Liver (tissue), 9 donors: Measurements from ENCODE around the gene TRPT1. TPM values are rescaled to one million over a fixed set of nuclear protein-coding genes. Genes with fewer than 3 reads are reported as not detected.

Source experiments
- DNase-seq: peaks from one replicate; pipeline ENCODE4 v3.0.0-alpha.2; 2017; ENCODE audit warnings: low spot score
- H3K27ac ChIP-seq, 2 donors: one replicate each; pipeline ENCODE4 v1.7.0; 2013; ENCODE audit warnings: inconsistent platforms in 2 of 2, low read length in 2 of 2, control low read depth in 1 of 2, low read depth in 1 of 2, mild to moderate bottlenecking in 1 of 2
- H3K27me3 ChIP-seq, 4 donors: one replicate each; pipeline versions ENCODE4 v1.6.1 to v1.7.0; 2013; ENCODE audit warnings: low read length in 3 of 4, inconsistent platforms in 1 of 4, mild to moderate bottlenecking in 1 of 4, moderate library complexity in 1 of 4; ENCODE audit not compliant: control insufficient read depth in 4 of 4, insufficient read depth in 4 of 4
- H3K36me3 ChIP-seq, 4 donors: one replicate each; pipeline versions ENCODE4 v1.6.1 to v1.7.0; 2013; ENCODE audit warnings: low read length in 3 of 4, mild to moderate bottlenecking in 3 of 4, low read depth in 1 of 4, moderate library complexity in 1 of 4; ENCODE audit not compliant: control insufficient read depth in 4 of 4, insufficient read depth in 3 of 4
- H3K4me1 ChIP-seq, 4 donors: one replicate each; pipeline versions ENCODE4 v1.6.1 to v1.7.0; 2013; ENCODE audit warnings: low read length in 3 of 4, mild to moderate bottlenecking in 3 of 4, moderate library complexity in 1 of 4; ENCODE audit not compliant: control insufficient read depth in 4 of 4, insufficient read depth in 4 of 4
- H3K4me3 ChIP-seq, 3 donors: one replicate each; pipeline versions ENCODE4 v1.6.1 to v1.7.0; 2013; ENCODE audit warnings: low read length in 3 of 3, control low read depth in 1 of 3, low read depth in 1 of 3, mild to moderate bottlenecking in 1 of 3
- H3K9ac ChIP-seq, 2 donors: one replicate each; pipeline ENCODE4 v1.7.0; 2013; ENCODE audit warnings: low read length in 2 of 2, mild to moderate bottlenecking in 2 of 2, moderate library complexity in 2 of 2, control low read depth in 1 of 2, low read depth in 1 of 2
- H3K9me3 ChIP-seq, 4 donors: one replicate each; pipeline versions ENCODE4 v1.6.1 to v1.7.0; 2013; ENCODE audit warnings: low read length in 3 of 4; ENCODE audit not compliant: control insufficient read depth in 4 of 4
- ATF3 ChIP-seq: IDR thresholded peaks from 2 replicates; pipeline ENCODE4 v1.6.1; 2016; ENCODE audit warnings: antibody characterized with exemption
- CTCF ChIP-seq: fragments of 150-350 bp; IDR thresholded peaks from 2 replicates; pipeline ENCODE4 v1.5.1; 2017; ENCODE audit warnings: improper control_type of control experiment, low read depth, low read length; ENCODE audit not compliant: missing input control
- EGR1 ChIP-seq, 2 donors: IDR thresholded peaks; 2 replicates each; pipeline ENCODE4 v1.6.1; 2016 to 2018; ENCODE audit warnings: antibody characterized with exemption in 2 of 2, low read depth in 2 of 2
- FOXA1 ChIP-seq: IDR thresholded peaks from 2 replicates; pipeline ENCODE4 v1.6.1; 2016; ENCODE audit warnings: antibody characterized with exemption
- FOXA2 ChIP-seq: IDR thresholded peaks from 2 replicates; pipeline ENCODE4 v1.6.1; 2016; ENCODE audit warnings: antibody characterized with exemption
- GABPA ChIP-seq, 2 donors: IDR thresholded peaks in 1 of 2; conservative IDR thresholded peaks in 1 of 2; 2 replicates each; pipeline ENCODE4 v1.6.1; 2016; ENCODE audit warnings: antibody characterized with exemption in 2 of 2, mild to moderate bottlenecking in 1 of 2, moderate library complexity in 1 of 2
- HNF4A ChIP-seq, 2 donors: conservative IDR thresholded peaks; 2 replicates each; pipeline ENCODE4 v1.6.1; 2016; ENCODE audit warnings: antibody characterized with exemption in 2 of 2, mild to moderate bottlenecking in 2 of 2
- HNF4G ChIP-seq: IDR thresholded peaks from 2 replicates; pipeline ENCODE4 v1.6.1; 2016; ENCODE audit warnings: antibody characterized with exemption
- JUND ChIP-seq, 2 donors: IDR thresholded peaks; 2 replicates each; pipeline ENCODE4 v1.6.1; 2016; ENCODE audit warnings: antibody characterized with exemption in 2 of 2
- MAX ChIP-seq: IDR thresholded peaks from 2 replicates; pipeline ENCODE4 v1.6.1; 2016; ENCODE audit warnings: antibody characterized with exemption
- NR2F2 ChIP-seq: IDR thresholded peaks from 2 replicates; pipeline ENCODE4 v1.6.1; 2016; ENCODE audit warnings: antibody characterized with exemption
- RAD21 ChIP-seq, 2 donors: IDR thresholded peaks; 2 replicates each; pipeline ENCODE4 v1.6.1; 2016; ENCODE audit warnings: antibody characterized with exemption in 2 of 2, mild to moderate bottlenecking in 2 of 2
- REST ChIP-seq: IDR thresholded peaks from 2 replicates; pipeline ENCODE4 v1.6.1; 2016; ENCODE audit warnings: antibody characterized with exemption, mild to moderate bottlenecking
- RXRA ChIP-seq, 2 donors: IDR thresholded peaks; 2 replicates each; pipeline ENCODE4 v1.6.1; 2017 to 2018; ENCODE audit warnings: antibody characterized with exemption in 2 of 2, mild to moderate bottlenecking in 1 of 2
- SP1 ChIP-seq: IDR thresholded peaks from 2 replicates; pipeline ENCODE4 v1.6.1; 2018; ENCODE audit warnings: antibody characterized with exemption, mild to moderate bottlenecking
- TAF1 ChIP-seq: conservative IDR thresholded peaks from 2 replicates; pipeline ENCODE4 v1.6.1; 2016; ENCODE audit warnings: antibody characterized with exemption, mild to moderate bottlenecking
- YY1 ChIP-seq: IDR thresholded peaks from 2 replicates; pipeline ENCODE4 v1.6.1; 2016; ENCODE audit warnings: antibody characterized with exemption, mild to moderate bottlenecking
- ZBTB33 ChIP-seq: IDR thresholded peaks from 2 replicates; pipeline ENCODE4 v1.6.1; 2016; ENCODE audit warnings: antibody characterized with exemption
- WGBS: extraction: QIAGEN DNeasy Blood & Tissue Kit; methylation state at CpG from one replicate; pipeline ENCODE4 v1.1.7; 2013; 5-methylcytosine and 5-hydroxymethylcytosine counted together
- polyA plus RNA-seq, 2 donors: library from polyadenylated mRNA; stranded (reverse) in 1 of 2; unstranded in 1 of 2; fragments of 200-250 nt in 1 of 2; fragments of >200 nt in 1 of 2; fragmentation: Nextera tagmentation in 1 of 2; extraction: Ambion mirVana in 1 of 2; gene quantifications; one replicate each; pipeline versions ENCODE4 v1.2.1 to v1.2.3, GENCODE V29; 2013 to 2015
- total RNA-seq, 2 donors: library from RNA; depleted of rRNA; stranded (reverse); fragments of >200 nt; gene quantifications; one replicate each; pipeline ENCODE4 v1.2.3, GENCODE V29; 2014
- donor health status: healthy.
- donor health status: healthy.
- donor health status: healthy.
- donor health status: healthy.
- donor health status: healthy.

TRPT1 gene
- total and polyA plus RNA-seq, 4 donors = 14.0 to 37.8 (median 20.8) TPM

- Histone ChIP-seq H3K36me3 (no peaks in the 10 kb centered on the region), H3K27ac (no peak overlapping the region), H3K4me3 (no peak overlapping the region), H3K27me3 (no peaks in the 10 kb centered on the region), H3K9me3 (no peaks in the 10 kb centered on the region), H3K4me1 (peaks cover 15 to 49% (median 30%) of the 10 kb centered on the region in 4 donors), H3K9ac (no peak overlapping the region)
- WGBS = 94% methylated on average over 8 of the region's 8 CpGs
- DNase-seq = no peak
- TF ChIP-seq EGR1 (IDR thresholded peaks at IDR 0.05; ENCODE audit: low read depth in 2 of 2) (no peak), FOXA1 (no peak), NR2F2 (no peak), SP1 (no peak), CTCF (no peak), HNF4A (conservative IDR thresholded peaks at IDR 0.05) (no peak), RXRA (IDR thresholded peaks at IDR 0.05) (no peak), REST (no peak)
Measured at GRCh38 chr11:64232967-64233315, 7.0 kb upstream of the TRPT1 start.

GRCh38 chr11:64232182-64232966 lies 6.4 kb upstream of the TRPT1 start:
- no peak for DNase-seq
- no peak for TF ChIP-seq MAX
- TF ChIP-seq JUND (IDR thresholded peaks at IDR 0.05) = no peak
- TF ChIP-seq HNF4G = no peak
- no peak for TF ChIP-seq EGR1 (IDR thresholded peaks at IDR 0.05; ENCODE audit: low read depth in 2 of 2)
- no peak for TF ChIP-seq RXRA (IDR thresholded peaks at IDR 0.05)
- TF ChIP-seq NR2F2 = no peak
- TF ChIP-seq FOXA2 = no peak
- no peak for TF ChIP-seq HNF4A (conservative IDR thresholded peaks at IDR 0.05)
- TF ChIP-seq YY1 = no peak
- TF ChIP-seq RAD21 (IDR thresholded peaks at IDR 0.05) = no peak
- TF ChIP-seq ZBTB33 = no peak
- no peak for TF ChIP-seq REST
- no peak for TF ChIP-seq TAF1
- no peak for TF ChIP-seq FOXA1
- TF ChIP-seq SP1 = no peak
- TF ChIP-seq ATF3 = no peak
- no peak for TF ChIP-seq GABPA (IDR thresholded peaks at IDR 0.05 in 1 of 2, conservative IDR thresholded peaks at IDR 0.05 in 1 of 2)

More at GRCh38 chr11:64232182-64232966, 6.4 kb upstream of the TRPT1 start:
- H3K9ac ChIP-seq = no peak overlapping the region
- WGBS = 93% methylated on average over 15 of the region's 15 CpGs
- H3K27me3 ChIP-seq = no peaks in the 10 kb centered on the region
- peaks cover 12 to 46% (median 29%) of the 10 kb centered on the region in 4 donors for H3K4me1 ChIP-seq
- H3K9me3 ChIP-seq = no peaks in the 10 kb centered on the region
- no peaks in the 10 kb centered on the region for H3K36me3 ChIP-seq
- no peak overlapping the region for H3K4me3 ChIP-seq
- H3K27ac ChIP-seq = no peak overlapping the region
